PFSK-1 (cell line): ENCODE results near the gene THOC5.

Source experiments
- SIN3A ChIP-seq: IDR thresholded peaks from 2 replicates; pipeline ENCODE4 v1.6.1; 2012; ENCODE audit warnings: mild to moderate bottlenecking, low read length, moderate library complexity, borderline replicate concordance; ENCODE audit not compliant: insufficient read depth
- TAF1 ChIP-seq: IDR thresholded peaks from 2 replicates; pipeline ENCODE4 v1.6.1; 2012; ENCODE audit warnings: low read length, control low read depth, borderline replicate concordance; ENCODE audit not compliant: insufficient read depth

DNA sequence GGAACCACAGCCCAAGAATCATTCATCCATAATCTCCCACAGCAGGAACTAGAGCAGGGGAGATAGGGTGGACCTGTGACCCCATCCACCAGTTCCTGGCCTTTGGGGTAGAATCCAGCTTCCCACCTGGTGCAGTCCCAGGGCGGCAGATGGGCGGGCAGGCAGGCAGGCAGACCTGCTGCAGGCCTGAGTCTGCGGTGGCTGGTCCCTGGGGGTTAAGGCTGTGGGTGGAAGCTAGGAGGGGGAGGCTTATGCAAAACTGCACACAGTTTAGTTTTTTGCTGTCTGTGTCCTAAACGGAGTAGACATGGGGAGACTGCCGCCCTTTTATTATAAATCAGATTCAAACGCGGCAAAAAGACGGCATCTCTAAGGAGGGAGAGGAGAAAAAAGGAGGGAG is 78.0 kb downstream of the THOC5 start:
- no peak for TF ChIP-seq TAF1
- no peak for TF ChIP-seq SIN3A
